Transverse colon (tissue), 4 donors: ENCODE measurements around the gene ZSCAN5C.

Source experiments
- CTCF ChIP-seq, 5 experiments: fragments of 200-600 bp in 3 of 5; fragments of 450-650 bp in 2 of 5; sonication (generic) in 3 of 5; IDR thresholded peaks; 1 replicate in 2 of 5; 2 replicates in 3 of 5; pipeline ENCODE4 v1.5.1; 2016 to 2017; ENCODE audit warnings: antibody characterized with exemption in 5 of 5, inconsistent platforms in 3 of 5, mild to moderate bottlenecking in 2 of 5, moderate library complexity in 1 of 5
- EP300 ChIP-seq: sonication (generic); formaldehyde crosslinking; IDR thresholded peaks from one replicate; pipeline ENCODE4 v1.6.1; 2017; ENCODE audit warnings: antibody characterized with exemption, low read depth
- POLR2A ChIP-seq: fragments of 450-650 bp; IDR thresholded peaks from one replicate; pipeline ENCODE4 v1.6.1; 2016; ENCODE audit warnings: antibody characterized with exemption, mild to moderate bottlenecking, moderate library complexity
- POLR2AphosphoS5 ChIP-seq, 3 donors: sonication (generic); formaldehyde crosslinking; IDR thresholded peaks; one replicate each; pipeline ENCODE4 v1.6.1; 2016; ENCODE audit warnings: antibody characterized with exemption in 3 of 3

GRCh38 chr19:56158170-56158757 lies 43.8 kb upstream of the ZSCAN5C start:
- no peak for TF ChIP-seq EP300
- no peak for TF ChIP-seq CTCF (IDR thresholded peaks at IDR 0.05)
- TF ChIP-seq POLR2A, result no peak
- TF ChIP-seq POLR2AphosphoS5 (IDR thresholded peaks at IDR 0.05), result no peak
